SJSA1 (cell line): ENCODE data around the gene TTC21B. TPM values are rescaled to one million over a fixed set of nuclear protein-coding genes. Genes with fewer than 3 reads are reported as not detected.
"Not testable (repeated sequence)": the region's sequence is repeated elsewhere in the genome, so short reads cannot be mapped to it uniquely, and the experiment has no call there.

Source experiments
- DNase-seq, 2 experiments: peaks; one replicate each; pipeline ENCODE4 v3.0.0-alpha.2; 2015 to 2020; ENCODE audit warnings: low spot score in 2 of 2, low read depth in 1 of 2
- H3K27ac ChIP-seq: fragments of 250-450 bp; sonication (Bioruptor Pico); 2 replicates; pipeline ENCODE4 v1.5.1; 2020; ENCODE audit warnings: mild to moderate bottlenecking, moderate library complexity
- H3K27me3 ChIP-seq: fragments of 250-450 bp; sonication (Bioruptor Pico); replicated peaks from 2 replicates; pipeline ENCODE4 v1.5.1; 2020; ENCODE audit warnings: mild to moderate bottlenecking, moderate library complexity
- H3K36me3 ChIP-seq: fragments of 250-450 bp; sonication (Bioruptor Pico); 2 replicates; pipeline ENCODE4 v1.5.1; 2020; ENCODE audit warnings: mild to moderate bottlenecking
- H3K4me1 ChIP-seq: fragments of 250-450 bp; sonication (Bioruptor Pico); replicated peaks from 2 replicates; pipeline ENCODE4 v1.6.1; 2021; ENCODE audit warnings: mild to moderate bottlenecking
- H3K4me3 ChIP-seq: fragments of 250-450 bp; sonication (Bioruptor Pico); 2 replicates; pipeline ENCODE4 v1.5.1; 2020; ENCODE audit warnings: mild to moderate bottlenecking
- H3K9me3 ChIP-seq: fragments of 250-450 bp; sonication (Bioruptor Pico); replicated peaks from 2 replicates; pipeline ENCODE4 v1.5.1; 2020; ENCODE audit warnings: mild to moderate bottlenecking
- total RNA-seq: library from RNA; depleted of rRNA; stranded (reverse); fragments of >200 nt; shearing (Covaris generic); gene quantifications from 2 replicates; pipeline ENCODE4 v1.2.3, GENCODE V29; 2014; rRNA removed

TTC21B gene
- total RNA-seq = 26.9 and 38.3 TPM in 2 replicates

- peak within 1 kb of the TSS; percentile 61 for H3K4me3 ChIP-seq
- no peaks in the 10 kb centered on the region for H3K27me3 ChIP-seq
- peaks cover 16% of the 10 kb centered on the region for H3K4me1 ChIP-seq
- DNase-seq = peak; percentile 96
- no peaks in the 10 kb centered on the region; the same call in 1 of the 2 replicates for H3K36me3 ChIP-seq
- H3K27ac ChIP-seq = peak within 1 kb of the TSS; percentile 61
- H3K9me3 ChIP-seq = no peaks in the 10 kb centered on the region
Measured at GRCh38 chr2:165953655-165954606, at the start of gene TTC21B. TSS of gene TTC21B (minus strand) at chr2:165953776. CDS start at chr2:165953705, 71 bp downstream.

GRCh38 chr2:166000401-166000800 is 46.8 kb upstream of the TTC21B start:
- no peaks in the 10 kb centered on the region for H3K36me3 ChIP-seq
- H3K27me3 ChIP-seq = no peaks in the 10 kb centered on the region
- DNase-seq = no peak
- no peak overlapping the region for H3K27ac ChIP-seq
- no peaks in the 10 kb centered on the region for H3K9me3 ChIP-seq
- no peak overlapping the region for H3K4me3 ChIP-seq
- H3K4me1 ChIP-seq = no peaks in the 10 kb centered on the region

- Histone ChIP-seq H3K27ac (no peak overlapping the region), H3K4me1 (no peaks in the 10 kb centered on the region), H3K36me3 (no peaks in the 10 kb centered on the region), H3K27me3 (no peaks in the 10 kb centered on the region), H3K9me3 (no peaks in the 10 kb centered on the region), H3K4me3 (no peak overlapping the region)
- DNase-seq = no peak
Measured at GRCh38 chr2:165990846-165991245, 37.3 kb upstream of the TTC21B start.

- no peaks in the 10 kb centered on the region for H3K9me3 ChIP-seq
- no peaks in the 10 kb centered on the region for H3K36me3 ChIP-seq
- DNase-seq = no peak
- H3K4me1 ChIP-seq = no peaks in the 10 kb centered on the region
- no peak overlapping the region for H3K4me3 ChIP-seq
- H3K27ac ChIP-seq = no peak overlapping the region
- H3K27me3 ChIP-seq = no peaks in the 10 kb centered on the region; the same call in 1 of the 2 replicates
Measured at GRCh38 chr2:165989851-165990250, 36.3 kb upstream of the TTC21B start.

- DNase-seq = no peak
- H3K27ac ChIP-seq = no peak overlapping the region
- H3K36me3 ChIP-seq = no peaks in the 10 kb centered on the region
- no peaks in the 10 kb centered on the region for H3K9me3 ChIP-seq
- H3K27me3 ChIP-seq = no peaks in the 10 kb centered on the region; the same call in 1 of the 2 replicates
- H3K4me1 ChIP-seq = no peaks in the 10 kb centered on the region
- no peak overlapping the region for H3K4me3 ChIP-seq
Measured at GRCh38 chr2:165985120-165985519, 31.5 kb upstream of the TTC21B start.

- H3K27ac ChIP-seq, H3K4me3 ChIP-seq, H3K27me3 ChIP-seq, H3K4me1 ChIP-seq, H3K9me3 ChIP-seq, H3K36me3 ChIP-seq, DNase-seq: not testable (repeated sequence)
Measured at GRCh38 chr2:165972161-165972560, 18.6 kb upstream of the TTC21B start.

- Histone ChIP-seq H3K27ac (no peak overlapping the region), H3K4me1 (no peaks in the 10 kb centered on the region), H3K27me3 (no peaks in the 10 kb centered on the region), H3K9me3 (no peaks in the 10 kb centered on the region), H3K36me3 (no peaks in the 10 kb centered on the region), H3K4me3 (no peak overlapping the region)
- DNase-seq = no peak
Measured at GRCh38 chr2:165970663-165971062, 17.1 kb upstream of the TTC21B start.

GRCh38 chr2:165969227-165969626 is 15.7 kb upstream of the TTC21B start:
- DNase-seq = no peak
- no peak overlapping the region for H3K4me3 ChIP-seq
- no peaks in the 10 kb centered on the region for H3K36me3 ChIP-seq
- no peak overlapping the region for H3K27ac ChIP-seq
- H3K4me1 ChIP-seq = no peaks in the 10 kb centered on the region
- H3K9me3 ChIP-seq = no peaks in the 10 kb centered on the region
- H3K27me3 ChIP-seq = no peaks in the 10 kb centered on the region

- Histone ChIP-seq H3K9me3 (no peaks in the 10 kb centered on the region), H3K27ac (no peak overlapping the region), H3K4me1 (no peaks in the 10 kb centered on the region), H3K36me3 (no peaks in the 10 kb centered on the region), H3K27me3 (no peaks in the 10 kb centered on the region), H3K4me3 (no peak overlapping the region)
- DNase-seq = no peak
Measured at GRCh38 chr2:165967746-165968145, 14.2 kb upstream of the TTC21B start.

- no peaks in the 10 kb centered on the region for H3K27me3 ChIP-seq
- no peaks in the 10 kb centered on the region for H3K9me3 ChIP-seq
- no peak for DNase-seq
- H3K4me3 ChIP-seq = no peak overlapping the region
- H3K4me1 ChIP-seq = 0 out of 2 replicates have a peak, but pooled peaks cover 4% of the 10 kb centered on the region
- no peak overlapping the region for H3K27ac ChIP-seq
- no peaks in the 10 kb centered on the region for H3K36me3 ChIP-seq
Measured at GRCh38 chr2:165961818-165962217, 8.2 kb upstream of the TTC21B start.

GRCh38 chr2:165959371-165959770 is 5.8 kb upstream of the TTC21B start:
- H3K36me3 ChIP-seq = no peaks in the 10 kb centered on the region
- no peak overlapping the region for H3K27ac ChIP-seq
- no peaks in the 10 kb centered on the region for H3K9me3 ChIP-seq
- peaks cover 11% of the 10 kb centered on the region for H3K4me1 ChIP-seq
- no peak for DNase-seq
- no peaks in the 10 kb centered on the region for H3K27me3 ChIP-seq
- H3K4me3 ChIP-seq = no peak overlapping the region

GRCh38 chr2:165958313-165958960 is 4.9 kb upstream of the TTC21B start:
- H3K4me1 ChIP-seq = peaks cover 11% of the 10 kb centered on the region
- no peak overlapping the region for H3K4me3 ChIP-seq
- DNase-seq = no peak
- no peaks in the 10 kb centered on the region for H3K27me3 ChIP-seq
- H3K9me3 ChIP-seq = no peaks in the 10 kb centered on the region
- no peaks in the 10 kb centered on the region for H3K36me3 ChIP-seq
- no peak overlapping the region for H3K27ac ChIP-seq

- Histone ChIP-seq H3K4me1 (peaks cover 16% of the 10 kb centered on the region), H3K27ac (no peak overlapping the region), H3K36me3 (no peaks in the 10 kb centered on the region), H3K4me3 (peak overlapping the region; percentile 48), H3K9me3 (no peaks in the 10 kb centered on the region), H3K27me3 (no peaks in the 10 kb centered on the region)
- peak; percentile 41 to 55 for DNase-seq
Measured at GRCh38 chr2:165957030-165957675, 3.6 kb upstream of the TTC21B start.

- no peak for DNase-seq
- H3K4me1 ChIP-seq = peaks cover 16% of the 10 kb centered on the region
Measured at GRCh38 chr2:165953306-165953654, 296 bp downstream of the TTC21B start.

More at GRCh38 chr2:165953306-165953654, 296 bp downstream of the TTC21B start:
- Histone ChIP-seq H3K27me3 (no peaks in the 10 kb centered on the region), H3K27ac (peak overlapping the region; percentile 61), H3K4me3 (peak overlapping the region; percentile 61), H3K9me3 (no peaks in the 10 kb centered on the region), H3K36me3 (peaks cover 1% of the 10 kb centered on the region)
